ENCODE results near the gene TMEM131.

TMEM131 gene

GRCh38 chr2:97759727-97760407 lies 235.9 kb downstream of the TMEM131 start:
- H3K27ac ChIP-seq (ENCODE audit: extremely low read depth, low read depth, low read length) = no peak overlapping the region
- no peaks in the 10 kb centered on the region for H3K9me3 ChIP-seq (ENCODE audit: control insufficient read depth, insufficient read depth, low read depth, low read length)
- ChIA-PET POLR2A (no interaction called here), CTCF (no interaction called here)
- no peak for TF ChIP-seq YY1 (tag by site-specific recombination; IDR thresholded peaks at IDR 0.05)
- TF ChIP-seq HOXD13 (CRISPR knock-in tag; IDR thresholded peaks at IDR 0.05; ENCODE audit: borderline replicate concordance) = no peak
- TF ChIP-seq ZNF174 (tag by site-specific recombination; IDR thresholded peaks at IDR 0.05) = no peak
- TF ChIP-seq, protein P1, sequence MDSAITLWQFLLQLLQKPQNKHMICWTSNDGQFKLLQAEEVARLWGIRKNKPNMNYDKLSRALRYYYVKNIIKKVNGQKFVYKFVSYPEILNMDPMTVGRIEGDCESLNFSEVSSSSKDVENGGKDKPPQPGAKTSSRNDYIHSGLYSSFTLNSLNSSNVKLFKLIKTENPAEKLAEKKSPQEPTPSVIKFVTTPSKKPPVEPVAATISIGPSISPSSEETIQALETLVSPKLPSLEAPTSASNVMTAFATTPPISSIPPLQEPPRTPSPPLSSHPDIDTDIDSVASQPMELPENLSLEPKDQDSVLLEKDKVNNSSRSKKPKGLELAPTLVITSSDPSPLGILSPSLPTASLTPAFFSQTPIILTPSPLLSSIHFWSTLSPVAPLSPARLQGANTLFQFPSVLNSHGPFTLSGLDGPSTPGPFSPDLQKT (IDR thresholded peaks at IDR 0.05; ENCODE audit: borderline replicate concordance, low read depth, low read length) = no peak
- TF ChIP-seq ZNF146 (tag by site-specific recombination; IDR thresholded peaks at IDR 0.05) = no peak
- no peak for TF ChIP-seq ZNF133 (tag by site-specific recombination; IDR thresholded peaks at IDR 0.05)
- no peak for TF ChIP-seq ZNF558 (tag by site-specific recombination; IDR thresholded peaks at IDR 0.05)
- no peak for TF ChIP-seq ZNF624 (tag by site-specific recombination; IDR thresholded peaks at IDR 0.05)
- no peak overlapping the region for H3K4me3 ChIP-seq (ENCODE audit: low read depth, low read length)
- no peaks in the 10 kb centered on the region for H3K4me1 ChIP-seq (ENCODE audit: control insufficient read depth, insufficient read depth, low read length)
- peaks cover 7 to 84% of the 10 kb centered on the region in 2 experiments; a peak in 2 of 3 replicates for H3K36me3 ChIP-seq (ENCODE audit: control insufficient read depth in 2 of 2, insufficient read depth in 1 of 2, low read length in 2 of 2)

GRCh38 chr2:97758131-97758705 lies 237.5 kb downstream of the TMEM131 start:
- no peaks in the 10 kb centered on the region for H3K4me1 ChIP-seq (ENCODE audit: control insufficient read depth, insufficient read depth, low read length)
- ChIA-PET POLR2A (no interaction called here), CTCF (no interaction called here)
- H3K36me3 ChIP-seq (ENCODE audit: control insufficient read depth in 2 of 2, insufficient read depth in 1 of 2, low read length in 2 of 2) = peaks cover 7 to 74% of the 10 kb centered on the region in 2 experiments
- H3K9me3 ChIP-seq (ENCODE audit: control insufficient read depth, insufficient read depth, low read depth, low read length) = no peaks in the 10 kb centered on the region
- TF ChIP-seq ZNF23 (tag by site-specific recombination; IDR thresholded peaks at IDR 0.05; ENCODE audit: borderline replicate concordance) (no peak), ZNF549 (tag by site-specific recombination; IDR thresholded peaks at IDR 0.05) (no peak), KLF7 (tag by site-specific recombination; IDR thresholded peaks at IDR 0.05; ENCODE audit: borderline replicate concordance) (no peak), ZNF692 (tag by site-specific recombination; IDR thresholded peaks at IDR 0.05) (no peak), MEIS1 (CRISPR knock-in tag; IDR thresholded peaks at IDR 0.05; ENCODE audit: borderline replicate concordance) (no peak), CTCF (tag by site-specific recombination; IDR thresholded peaks at IDR 0.05) (no peak), ZNF596 (tag by site-specific recombination; IDR thresholded peaks at IDR 0.05) (no peak), ZFP37 (tag by site-specific recombination; IDR thresholded peaks at IDR 0.05) (no peak), ZNF624 (tag by site-specific recombination; IDR thresholded peaks at IDR 0.05) (no peak), ZNF311 (tag by site-specific recombination; IDR thresholded peaks at IDR 0.05; ENCODE audit: borderline replicate concordance) (no peak), ZFP3 (tag by site-specific recombination; IDR thresholded peaks at IDR 0.05; ENCODE audit: low read depth) (no peak)
- TF ChIP-seq, protein P2, sequence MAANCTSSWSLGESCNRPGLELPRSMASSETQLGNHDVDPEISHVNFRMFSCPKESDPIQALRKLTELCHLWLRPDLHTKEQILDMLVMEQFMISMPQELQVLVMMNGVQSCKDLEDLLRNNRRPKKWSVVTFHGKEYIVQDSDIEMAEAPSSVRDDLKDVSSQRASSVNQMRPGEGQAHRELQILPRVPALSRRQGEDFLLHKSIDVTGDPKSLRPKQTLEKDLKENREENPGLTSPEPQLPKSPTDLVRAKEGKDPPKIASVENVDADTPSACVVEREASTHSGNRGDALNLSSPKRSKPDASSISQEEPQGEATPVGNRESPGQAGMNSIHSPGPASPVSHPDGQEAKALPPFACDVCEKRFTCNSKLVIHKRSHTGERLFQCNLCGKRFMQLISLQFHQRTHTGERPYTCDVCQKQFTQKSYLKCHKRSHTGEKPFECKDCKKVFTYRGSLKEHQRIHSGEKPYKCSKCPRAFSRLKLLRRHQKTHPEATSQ (tag by site-specific recombination; IDR thresholded peaks at IDR 0.05) = no peak
- TF ChIP-seq, protein P3, sequence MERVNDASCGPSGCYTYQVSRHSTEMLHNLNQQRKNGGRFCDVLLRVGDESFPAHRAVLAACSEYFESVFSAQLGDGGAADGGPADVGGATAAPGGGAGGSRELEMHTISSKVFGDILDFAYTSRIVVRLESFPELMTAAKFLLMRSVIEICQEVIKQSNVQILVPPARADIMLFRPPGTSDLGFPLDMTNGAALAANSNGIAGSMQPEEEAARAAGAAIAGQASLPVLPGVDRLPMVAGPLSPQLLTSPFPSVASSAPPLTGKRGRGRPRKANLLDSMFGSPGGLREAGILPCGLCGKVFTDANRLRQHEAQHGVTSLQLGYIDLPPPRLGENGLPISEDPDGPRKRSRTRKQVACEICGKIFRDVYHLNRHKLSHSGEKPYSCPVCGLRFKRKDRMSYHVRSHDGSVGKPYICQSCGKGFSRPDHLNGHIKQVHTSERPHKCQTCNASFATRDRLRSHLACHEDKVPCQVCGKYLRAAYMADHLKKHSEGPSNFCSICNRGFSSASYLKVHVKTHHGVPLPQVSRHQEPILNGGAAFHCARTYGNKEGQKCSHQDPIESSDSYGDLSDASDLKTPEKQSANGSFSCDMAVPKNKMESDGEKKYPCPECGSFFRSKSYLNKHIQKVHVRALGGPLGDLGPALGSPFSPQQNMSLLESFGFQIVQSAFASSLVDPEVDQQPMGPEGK (tag by site-specific recombination; IDR thresholded peaks at IDR 0.05) = no peak
- TF ChIP-seq, protein P4, sequence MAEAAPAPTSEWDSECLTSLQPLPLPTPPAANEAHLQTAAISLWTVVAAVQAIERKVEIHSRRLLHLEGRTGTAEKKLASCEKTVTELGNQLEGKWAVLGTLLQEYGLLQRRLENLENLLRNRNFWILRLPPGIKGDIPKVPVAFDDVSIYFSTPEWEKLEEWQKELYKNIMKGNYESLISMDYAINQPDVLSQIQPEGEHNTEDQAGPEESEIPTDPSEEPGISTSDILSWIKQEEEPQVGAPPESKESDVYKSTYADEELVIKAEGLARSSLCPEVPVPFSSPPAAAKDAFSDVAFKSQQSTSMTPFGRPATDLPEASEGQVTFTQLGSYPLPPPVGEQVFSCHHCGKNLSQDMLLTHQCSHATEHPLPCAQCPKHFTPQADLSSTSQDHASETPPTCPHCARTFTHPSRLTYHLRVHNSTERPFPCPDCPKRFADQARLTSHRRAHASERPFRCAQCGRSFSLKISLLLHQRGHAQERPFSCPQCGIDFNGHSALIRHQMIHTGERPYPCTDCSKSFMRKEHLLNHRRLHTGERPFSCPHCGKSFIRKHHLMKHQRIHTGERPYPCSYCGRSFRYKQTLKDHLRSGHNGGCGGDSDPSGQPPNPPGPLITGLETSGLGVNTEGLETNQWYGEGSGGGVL (tag by site-specific recombination; IDR thresholded peaks at IDR 0.05) = no peak
- H3K27ac ChIP-seq (ENCODE audit: extremely low read depth, low read depth, low read length) = no peak overlapping the region
- H3K4me3 ChIP-seq (ENCODE audit: low read depth, low read length) = no peak overlapping the region

Data from HEK293 (cell line).